OCI-LY1 (cell line): ENCODE measurements around the gene SELENOW.

Experiments used
- H2AFZ ChIP-seq: fragments of 200-600 bp; sonication (generic), shearing (Covaris generic); 2 replicates; pipeline ENCODE4 v1.6.0; 2014; ENCODE audit warnings: antibody characterized with exemption, mild to moderate bottlenecking, low read length
- H3F3A ChIP-seq: fragments of 200-600 bp; sonication (generic), shearing (Covaris generic); 2 replicates; pipeline ENCODE4 v1.6.0; 2014; ENCODE audit warnings: mild to moderate bottlenecking, antibody characterized with exemption, low read length, moderate library complexity; ENCODE audit not compliant: insufficient read depth
- H3K27ac ChIP-seq: fragments of 200-600 bp; sonication (generic); 2 replicates; pipeline ENCODE4 v1.5.1; 2014; ENCODE audit warnings: low read length, mixed run types, mild to moderate bottlenecking, low read depth; ENCODE audit not compliant: poor library complexity, severe bottlenecking
- H3K27me3 ChIP-seq: fragments of 200-600 bp; sonication (generic); 2 replicates; pipeline ENCODE4 v1.6.0; 2014; ENCODE audit warnings: antibody characterized with exemption, mild to moderate bottlenecking, low read length, moderate library complexity; ENCODE audit not compliant: insufficient read depth
- H3K36me3 ChIP-seq: fragments of 200-600 bp; sonication (generic); 2 replicates; pipeline ENCODE4 v1.6.1; 2014; ENCODE audit warnings: mild to moderate bottlenecking, antibody characterized with exemption, low read length, moderate library complexity, mixed read lengths; ENCODE audit not compliant: insufficient read depth
- H3K4me1 ChIP-seq: fragments of 200-600 bp; sonication (generic); 2 replicates; pipeline ENCODE4 v1.5.1; 2014; ENCODE audit warnings: mild to moderate bottlenecking, low read length, moderate library complexity; ENCODE audit not compliant: insufficient read depth, severe bottlenecking
- H3K4me2 ChIP-seq: fragments of 200-600 bp; sonication (generic), shearing (Covaris generic); 2 replicates; pipeline ENCODE4 v1.6.1; 2014; ENCODE audit warnings: low read length
- H3K4me3 ChIP-seq: fragments of 200-600 bp; sonication (generic); 2 replicates; pipeline ENCODE4 v1.5.1; 2014; ENCODE audit warnings: low read length, low read depth, mild to moderate bottlenecking, mixed read lengths; ENCODE audit not compliant: poor library complexity, severe bottlenecking
- H3K79me2 ChIP-seq: fragments of 200-600 bp; shearing (Covaris generic); 2 replicates; pipeline ENCODE4 v1.6.1; 2016; ENCODE audit warnings: mixed run types, low read length, mixed read lengths; ENCODE audit not compliant: insufficient read depth
- H3K9ac ChIP-seq: fragments of 200-600 bp; sonication (generic), shearing (Covaris generic); 2 replicates; pipeline ENCODE4 v1.6.1; 2014; ENCODE audit warnings: mild to moderate bottlenecking, low read length, mixed read lengths
- H3K9me2 ChIP-seq: fragments of 200-600 bp; sonication (generic), shearing (Covaris generic); 2 replicates; pipeline ENCODE4 v1.6.1; 2014; ENCODE audit warnings: low read depth, mild to moderate bottlenecking, low read length, mixed read lengths
- H3K9me3 ChIP-seq: fragments of 200-600 bp; shearing (Covaris generic); 2 replicates; pipeline ENCODE4 v1.6.1; 2014; ENCODE audit warnings: low read length, mixed read lengths
- H4K20me1 ChIP-seq: fragments of 200-600 bp; sonication (generic), shearing (Covaris generic); 2 replicates; pipeline ENCODE4 v1.6.0; 2016; ENCODE audit warnings: mild to moderate bottlenecking, low read length; ENCODE audit not compliant: insufficient read depth
- EZH2 ChIP-seq: fragments of 200-600 bp; sonication (generic), shearing (Covaris generic); IDR thresholded peaks from 2 replicates; pipeline ENCODE4 v1.8.0; 2017; ENCODE audit warnings: borderline replicate concordance, mixed run types, mild to moderate bottlenecking, antibody characterized with exemption, low read length, moderate library complexity, mixed read lengths
- TF ChIP-seq, protein P1 (sequence below): fragments of 200-600 bp; sonication (generic), shearing (Covaris generic); IDR thresholded peaks from 2 replicates; pipeline ENCODE4 v1.5.1; 2017; ENCODE audit warnings: mild to moderate bottlenecking, antibody characterized with exemption, low read length, moderate library complexity, mixed read lengths

SELENOW gene

DNA sequence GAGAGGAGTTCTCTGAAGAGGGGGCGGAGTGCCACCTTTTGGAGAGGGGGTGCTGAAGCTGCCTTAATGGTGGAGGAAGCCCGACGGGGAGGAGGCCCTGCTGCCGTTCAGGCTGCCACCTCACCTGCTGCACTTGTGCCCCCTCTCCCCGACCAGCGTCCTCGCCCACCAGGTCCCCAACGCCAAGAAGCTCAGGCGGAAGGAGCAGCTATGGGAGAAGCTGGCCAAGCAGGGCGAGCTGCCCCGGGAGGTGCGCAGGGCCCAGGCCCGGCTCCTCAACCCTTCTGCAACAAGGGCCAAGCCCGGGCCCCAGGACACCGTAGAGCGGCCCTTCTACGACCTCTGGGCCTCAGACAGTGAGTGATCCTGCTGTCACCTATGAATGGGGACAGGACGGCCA, 27.8 kb upstream of the SELENOW start:
- no peak overlapping the region for H3K4me2 ChIP-seq
- no peak overlapping the region for H3K27ac ChIP-seq
- no peak overlapping the region for H2AFZ ChIP-seq
- TF ChIP-seq, protein P1, sequence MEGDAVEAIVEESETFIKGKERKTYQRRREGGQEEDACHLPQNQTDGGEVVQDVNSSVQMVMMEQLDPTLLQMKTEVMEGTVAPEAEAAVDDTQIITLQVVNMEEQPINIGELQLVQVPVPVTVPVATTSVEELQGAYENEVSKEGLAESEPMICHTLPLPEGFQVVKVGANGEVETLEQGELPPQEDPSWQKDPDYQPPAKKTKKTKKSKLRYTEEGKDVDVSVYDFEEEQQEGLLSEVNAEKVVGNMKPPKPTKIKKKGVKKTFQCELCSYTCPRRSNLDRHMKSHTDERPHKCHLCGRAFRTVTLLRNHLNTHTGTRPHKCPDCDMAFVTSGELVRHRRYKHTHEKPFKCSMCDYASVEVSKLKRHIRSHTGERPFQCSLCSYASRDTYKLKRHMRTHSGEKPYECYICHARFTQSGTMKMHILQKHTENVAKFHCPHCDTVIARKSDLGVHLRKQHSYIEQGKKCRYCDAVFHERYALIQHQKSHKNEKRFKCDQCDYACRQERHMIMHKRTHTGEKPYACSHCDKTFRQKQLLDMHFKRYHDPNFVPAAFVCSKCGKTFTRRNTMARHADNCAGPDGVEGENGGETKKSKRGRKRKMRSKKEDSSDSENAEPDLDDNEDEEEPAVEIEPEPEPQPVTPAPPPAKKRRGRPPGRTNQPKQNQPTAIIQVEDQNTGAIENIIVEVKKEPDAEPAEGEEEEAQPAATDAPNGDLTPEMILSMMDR = no peak
- no peak for TF ChIP-seq EZH2
- H3K4me3 ChIP-seq = no peak overlapping the region
- H3K9me3 ChIP-seq = no peaks in the 10 kb centered on the region
- H4K20me1 ChIP-seq = no peaks in the 10 kb centered on the region
- peaks cover 28% of the 10 kb centered on the region for H3K4me1 ChIP-seq
- peaks cover 83% of the 10 kb centered on the region for H3K36me3 ChIP-seq
- H3F3A ChIP-seq = no peaks in the 10 kb centered on the region
- H3K27me3 ChIP-seq = no peaks in the 10 kb centered on the region
- no peak overlapping the region for H3K9ac ChIP-seq
- peaks cover 11% of the 10 kb centered on the region; the same call in 1 of the 2 replicates for H3K79me2 ChIP-seq
- no peaks in the 10 kb centered on the region for H3K9me2 ChIP-seq

DNA sequence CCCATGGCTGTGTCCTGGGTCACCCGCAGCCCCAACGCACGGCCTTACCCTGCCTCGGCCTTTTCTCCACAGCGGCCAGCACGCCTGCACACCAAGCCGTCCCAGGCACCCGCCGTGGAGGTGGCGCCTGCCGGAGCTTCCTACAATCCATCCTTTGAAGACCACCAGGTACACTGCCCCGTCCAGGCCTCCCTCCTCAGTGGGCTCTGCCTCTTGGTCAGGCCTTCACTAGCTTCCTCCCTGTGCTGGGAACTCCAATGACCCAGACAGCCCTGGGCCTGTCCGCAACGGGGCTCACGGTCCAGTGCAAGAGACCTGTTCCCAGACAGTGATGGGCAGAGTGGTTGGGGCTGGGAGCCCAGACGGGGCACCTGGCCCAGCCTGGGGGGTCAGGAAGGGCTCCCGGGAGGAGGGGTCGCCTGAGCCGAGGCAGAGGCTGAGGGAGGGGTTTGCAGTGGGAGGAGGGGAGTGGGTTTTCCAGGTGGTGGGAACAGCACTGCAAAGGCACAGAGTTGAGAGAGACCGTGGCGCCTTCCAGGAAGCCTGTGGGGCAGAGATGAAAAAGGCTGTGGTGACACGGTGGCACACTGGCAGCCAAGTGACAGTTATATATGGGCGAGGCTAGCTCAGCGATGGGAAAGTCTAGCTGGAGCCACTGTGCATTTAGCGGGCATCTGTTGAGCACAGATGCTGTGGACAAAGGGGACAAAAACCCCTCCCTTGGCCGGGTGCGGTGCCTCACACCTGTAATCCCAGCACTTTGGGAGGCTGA, 25.9 kb upstream of the SELENOW start:
- no peaks in the 10 kb centered on the region for H3F3A ChIP-seq
- no peak overlapping the region for H3K4me2 ChIP-seq
- no peaks in the 10 kb centered on the region for H3K9me2 ChIP-seq
- TF ChIP-seq, protein P1 = no peak
- TF ChIP-seq EZH2 = no peak
- no peak overlapping the region for H2AFZ ChIP-seq
- H3K27ac ChIP-seq = no peak overlapping the region
- H4K20me1 ChIP-seq = no peaks in the 10 kb centered on the region
- H3K9ac ChIP-seq = no peak overlapping the region
- H3K4me3 ChIP-seq = no peak overlapping the region
- H3K4me1 ChIP-seq = peaks cover 15% of the 10 kb centered on the region
- peaks cover 92% of the 10 kb centered on the region for H3K36me3 ChIP-seq
- H3K9me3 ChIP-seq = no peaks in the 10 kb centered on the region
- H3K79me2 ChIP-seq = no peaks in the 10 kb centered on the region
- no peaks in the 10 kb centered on the region for H3K27me3 ChIP-seq

DNA sequence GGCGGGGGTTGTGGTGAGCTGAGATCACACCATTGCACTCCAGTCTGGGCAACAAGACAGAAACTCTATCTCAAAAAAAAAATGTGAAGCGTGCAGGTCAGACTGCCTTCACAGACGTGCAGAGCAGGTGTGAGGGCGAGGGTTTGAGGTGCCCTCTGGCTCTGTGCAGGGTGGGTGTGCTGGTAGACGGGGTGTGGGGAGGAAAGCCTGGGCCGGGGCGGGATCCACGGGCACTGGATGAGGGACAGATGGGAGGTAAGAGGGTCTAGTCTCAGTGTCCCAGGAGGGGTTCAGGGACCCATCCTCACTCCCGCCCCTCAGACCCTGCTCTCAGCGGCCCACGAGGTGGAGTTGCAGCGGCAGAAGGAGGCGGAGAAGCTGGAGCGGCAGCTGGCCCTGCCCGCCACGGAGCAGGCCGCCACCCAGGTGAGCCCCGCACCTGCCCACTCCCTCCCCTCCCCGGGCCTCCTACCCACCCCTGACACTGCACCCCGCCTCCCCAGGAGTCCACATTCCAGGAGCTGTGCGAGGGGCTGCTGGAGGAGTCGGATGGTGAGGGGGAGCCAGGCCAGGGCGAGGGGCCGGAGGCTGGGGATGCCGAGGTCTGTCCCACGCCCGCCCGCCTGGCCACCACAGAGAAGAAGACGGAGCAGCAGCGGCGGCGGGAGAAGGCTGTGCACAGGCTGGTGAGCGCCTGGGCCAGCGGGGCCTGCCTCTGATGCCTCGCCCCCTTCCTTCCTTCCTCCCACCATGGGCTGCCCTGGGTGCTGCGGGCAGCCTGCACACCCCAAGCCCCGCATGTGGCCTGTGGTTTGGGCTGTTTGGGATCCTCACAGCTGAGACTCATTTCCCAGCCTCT, 24.1 kb upstream of the SELENOW start:
- Histone ChIP-seq H3K27me3 (no peaks in the 10 kb centered on the region), H3K27ac (no peak overlapping the region), H2AFZ (no peak overlapping the region), H3K9ac (no peak overlapping the region), H3K9me3 (no peaks in the 10 kb centered on the region), H4K20me1 (no peaks in the 10 kb centered on the region), H3K36me3 (peaks cover 96% of the 10 kb centered on the region), H3K4me3 (no peak overlapping the region), H3K4me1 (no peaks in the 10 kb centered on the region), H3K4me2 (no peak overlapping the region), H3K9me2 (no peaks in the 10 kb centered on the region), H3F3A (no peaks in the 10 kb centered on the region), H3K79me2 (no peaks in the 10 kb centered on the region)
- TF ChIP-seq EZH2 = no peak
